ENCODE data around the gene WLS. TPM values are rescaled to one million over a fixed set of nuclear protein-coding genes. Genes with fewer than 3 reads are reported as not detected.

WLS gene
- total RNA-seq, 2 donors from 2014 or later: 73.9 to 80.1 TPM

DNA sequence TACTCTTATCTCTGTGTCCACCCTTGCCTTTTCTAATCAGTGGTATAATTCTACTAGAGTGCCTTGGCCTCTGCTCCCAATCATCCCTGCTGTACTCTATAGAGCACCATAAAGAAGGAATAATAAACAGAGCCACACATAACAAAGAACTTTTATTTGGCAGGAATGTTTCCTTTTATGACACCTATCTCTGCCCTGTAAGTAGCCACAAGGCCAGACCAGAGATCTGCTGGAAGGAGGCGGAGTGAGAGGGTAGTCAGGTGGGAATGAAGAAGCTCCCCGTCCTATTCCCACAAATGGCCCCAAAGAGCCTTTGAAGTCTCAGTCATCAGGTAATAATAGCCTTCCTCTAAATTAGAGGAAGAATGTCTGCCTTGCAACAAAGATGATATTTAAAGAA lies 32.7 kb downstream of the WLS start:
- DNase-seq (ENCODE audit: low spot score) (no peak), ATAC-seq (ENCODE audit: insufficient number of reproducible peaks, low FRiP score, low read depth) (no peak)
- H3K9me3 ChIP-seq: no peaks in the 10 kb centered on the region
- peaks cover 25 to 48% of the 10 kb centered on the region in 2 donors for H3K4me1 ChIP-seq (ENCODE audit: control insufficient read depth in 1 of 2, low read depth in 2 of 2)
- no peak overlapping the region for H3K27ac ChIP-seq
- H3K36me3 ChIP-seq: no peaks in the 10 kb centered on the region
- TF ChIP-seq, protein P1, sequence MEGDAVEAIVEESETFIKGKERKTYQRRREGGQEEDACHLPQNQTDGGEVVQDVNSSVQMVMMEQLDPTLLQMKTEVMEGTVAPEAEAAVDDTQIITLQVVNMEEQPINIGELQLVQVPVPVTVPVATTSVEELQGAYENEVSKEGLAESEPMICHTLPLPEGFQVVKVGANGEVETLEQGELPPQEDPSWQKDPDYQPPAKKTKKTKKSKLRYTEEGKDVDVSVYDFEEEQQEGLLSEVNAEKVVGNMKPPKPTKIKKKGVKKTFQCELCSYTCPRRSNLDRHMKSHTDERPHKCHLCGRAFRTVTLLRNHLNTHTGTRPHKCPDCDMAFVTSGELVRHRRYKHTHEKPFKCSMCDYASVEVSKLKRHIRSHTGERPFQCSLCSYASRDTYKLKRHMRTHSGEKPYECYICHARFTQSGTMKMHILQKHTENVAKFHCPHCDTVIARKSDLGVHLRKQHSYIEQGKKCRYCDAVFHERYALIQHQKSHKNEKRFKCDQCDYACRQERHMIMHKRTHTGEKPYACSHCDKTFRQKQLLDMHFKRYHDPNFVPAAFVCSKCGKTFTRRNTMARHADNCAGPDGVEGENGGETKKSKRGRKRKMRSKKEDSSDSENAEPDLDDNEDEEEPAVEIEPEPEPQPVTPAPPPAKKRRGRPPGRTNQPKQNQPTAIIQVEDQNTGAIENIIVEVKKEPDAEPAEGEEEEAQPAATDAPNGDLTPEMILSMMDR (IDR thresholded peaks at IDR 0.05): no peak
- H3K27me3 ChIP-seq (replicated peaks; ENCODE audit: insufficient read depth): no peaks in the 10 kb centered on the region
- H3K4me3 ChIP-seq: no peak overlapping the region

DNA sequence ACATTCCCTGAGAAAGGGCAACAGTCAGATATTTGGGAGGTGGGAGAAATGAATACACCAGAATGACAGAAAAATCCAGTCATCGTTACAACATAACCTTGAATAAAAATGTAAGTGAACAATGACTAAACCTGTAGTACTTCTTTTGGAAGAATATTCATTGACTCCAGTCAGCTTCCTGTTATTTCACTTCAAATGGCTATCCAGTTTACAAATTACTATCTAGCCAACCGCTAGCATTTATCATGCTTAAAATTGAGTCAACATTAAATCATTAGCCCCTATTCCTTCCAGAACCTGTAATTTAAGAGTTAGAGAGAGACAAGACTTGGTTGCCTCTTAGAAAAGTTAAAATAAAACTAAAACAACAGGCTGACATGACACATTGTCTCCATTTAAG lies 33.6 kb downstream of the WLS start:
- ATAC-seq (ENCODE audit: insufficient number of reproducible peaks, low FRiP score, low read depth): no peak
- H3K27ac ChIP-seq: no peak overlapping the region
- H3K4me3 ChIP-seq: no peak overlapping the region
- no peaks in the 10 kb centered on the region for H3K36me3 ChIP-seq
- no peak for DNase-seq (ENCODE audit: low spot score)
- TF ChIP-seq, protein P1 (IDR thresholded peaks at IDR 0.05): no peak
- no peaks in the 10 kb centered on the region for H3K9me3 ChIP-seq
- no peaks in the 10 kb centered on the region for H3K27me3 ChIP-seq (replicated peaks; ENCODE audit: insufficient read depth)
- peaks cover 25 to 47% of the 10 kb centered on the region in 2 donors for H3K4me1 ChIP-seq (ENCODE audit: control insufficient read depth in 1 of 2, low read depth in 2 of 2)

DNA sequence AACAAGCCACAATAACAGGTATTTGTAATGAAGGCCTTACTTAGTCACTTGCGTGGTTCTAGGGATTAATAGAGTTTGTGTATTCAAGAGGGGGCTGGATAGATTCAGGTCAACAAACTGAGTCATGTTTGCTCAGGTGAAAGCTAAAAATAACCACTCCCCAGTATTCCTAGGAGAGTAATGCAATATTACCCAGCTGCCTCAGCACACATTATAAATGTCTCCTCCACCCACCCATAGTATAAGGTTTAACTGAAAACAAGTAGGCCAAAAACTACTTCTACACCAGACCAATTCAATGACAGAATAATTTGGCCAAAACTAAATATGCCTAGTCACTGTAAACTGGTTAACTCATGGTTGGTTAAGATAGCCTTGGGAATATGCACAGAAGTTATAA lies 34.4 kb downstream of the WLS start:
- TF ChIP-seq, protein P1 (IDR thresholded peaks at IDR 0.05): no peak
- DNase-seq (ENCODE audit: low spot score) (no peak), ATAC-seq (ENCODE audit: insufficient number of reproducible peaks, low FRiP score, low read depth) (no peak)
- no peak overlapping the region for H3K4me3 ChIP-seq
- H3K27me3 ChIP-seq (replicated peaks; ENCODE audit: insufficient read depth): no peaks in the 10 kb centered on the region
- H3K27ac ChIP-seq: peak overlapping the region in 1 of 2 donors; percentile 66
- no peaks in the 10 kb centered on the region for H3K9me3 ChIP-seq
- peaks cover 25 to 47% of the 10 kb centered on the region in 2 donors for H3K4me1 ChIP-seq (ENCODE audit: control insufficient read depth in 1 of 2, low read depth in 2 of 2)
- no peaks in the 10 kb centered on the region for H3K36me3 ChIP-seq

DNA sequence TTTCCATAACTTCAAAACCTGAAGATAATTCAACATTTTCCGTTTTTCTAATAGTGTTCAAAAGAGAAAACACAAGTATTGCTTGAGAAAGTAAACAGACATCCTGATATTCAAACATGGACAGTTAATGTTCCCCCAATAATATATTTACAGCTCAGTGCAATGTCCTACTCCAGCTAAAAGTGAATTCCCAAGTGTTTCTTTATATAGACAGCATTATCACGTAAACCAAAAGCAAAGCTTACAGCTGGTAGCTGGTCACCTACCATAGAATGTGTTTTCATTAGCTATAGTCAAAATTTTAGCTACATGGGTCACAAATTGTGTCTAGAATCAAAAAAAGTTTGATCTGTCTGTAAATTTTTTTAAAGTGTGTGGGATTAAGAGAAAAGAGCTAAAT lies 34.9 kb downstream of the WLS start:
- no peaks in the 10 kb centered on the region for H3K36me3 ChIP-seq
- TF ChIP-seq, protein P1 (IDR thresholded peaks at IDR 0.05): no peak
- no peak for DNase-seq (ENCODE audit: low spot score)
- H3K9me3 ChIP-seq: no peaks in the 10 kb centered on the region
- H3K27ac ChIP-seq: peak overlapping the region in 1 of 2 donors; percentile 66
- no peak overlapping the region for H3K4me3 ChIP-seq
- ATAC-seq (ENCODE audit: insufficient number of reproducible peaks, low FRiP score, low read depth): no peak
- peaks cover 25 to 43% of the 10 kb centered on the region in 2 donors for H3K4me1 ChIP-seq (ENCODE audit: control insufficient read depth in 1 of 2, low read depth in 2 of 2)
- no peaks in the 10 kb centered on the region for H3K27me3 ChIP-seq (replicated peaks; ENCODE audit: insufficient read depth)

DNA sequence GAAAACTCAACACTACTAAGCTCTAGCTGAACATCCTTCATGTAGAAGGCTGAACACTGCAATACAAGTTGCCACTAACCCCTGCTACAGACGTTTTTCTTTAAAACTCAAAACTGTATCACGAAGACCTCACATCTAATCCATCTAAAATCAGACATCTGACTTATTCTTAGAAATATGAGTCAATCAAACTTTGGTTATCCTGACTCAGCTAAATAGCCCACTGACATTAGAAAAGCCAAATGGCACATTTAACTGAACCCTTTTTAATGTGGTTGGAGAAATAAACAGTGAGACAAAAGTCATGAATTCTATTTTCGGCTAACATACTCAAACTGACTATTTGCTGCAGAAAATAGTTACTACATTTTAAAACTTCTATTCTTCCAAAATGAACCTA lies 35.6 kb downstream of the WLS start:
- Histone ChIP-seq H3K27ac (peak overlapping the region; percentile 3 to 66), H3K4me3 (peak overlapping the region; percentile 15), H3K4me1 (ENCODE audit: control insufficient read depth in 1 of 2, low read depth in 2 of 2) (peaks cover 20 to 36% of the 10 kb centered on the region in 2 donors), H3K9me3 (no peaks in the 10 kb centered on the region), H3K27me3 (replicated peaks; ENCODE audit: insufficient read depth) (no peaks in the 10 kb centered on the region), H3K36me3 (no peaks in the 10 kb centered on the region)
- ATAC-seq (ENCODE audit: insufficient number of reproducible peaks, low FRiP score, low read depth) (peak; percentile 29), DNase-seq (ENCODE audit: low spot score) (no peak)
- TF ChIP-seq, protein P1 (IDR thresholded peaks at IDR 0.05): no peak
